Suprapubic skin (tissue), 4 donors: ENCODE data around the gene RBM34.

Experiments
- CTCF ChIP-seq, 2 donors: fragments of 200-600 bp in 1 of 2; fragments of 450-650 bp in 1 of 2; sonication (generic) in 1 of 2; IDR thresholded peaks; one replicate each; pipeline ENCODE4 v1.5.1; 2016 to 2019; ENCODE audit warnings: antibody characterized with exemption in 2 of 2, mild to moderate bottlenecking in 1 of 2, moderate library complexity in 1 of 2
- EP300 ChIP-seq: sonication (generic); formaldehyde crosslinking; IDR thresholded peaks from one replicate; pipeline ENCODE4 v1.6.1; 2017; ENCODE audit warnings: antibody characterized with exemption
- POLR2A ChIP-seq, 2 donors: fragments of 450-650 bp; IDR thresholded peaks; one replicate each; pipeline ENCODE4 v1.6.1; 2017; ENCODE audit warnings: antibody characterized with exemption in 2 of 2, mild to moderate bottlenecking in 2 of 2, moderate library complexity in 2 of 2
- POLR2AphosphoS5 ChIP-seq, 3 donors: sonication (generic); formaldehyde crosslinking; IDR thresholded peaks; one replicate each; pipeline ENCODE4 v1.6.1; 2017; ENCODE audit warnings: antibody characterized with exemption in 3 of 3

GRCh38 chr1:235156740-235157139 lies 4.3 kb downstream of the RBM34 start:
- TF ChIP-seq CTCF (IDR thresholded peaks at IDR 0.05) (no peak), POLR2AphosphoS5 (IDR thresholded peaks at IDR 0.05) (no peak), POLR2A (IDR thresholded peaks at IDR 0.05) (no peak), EP300 (no peak)
